ENCODE data around the gene ADGRF1.

The ADGRF1 gene

DNA sequence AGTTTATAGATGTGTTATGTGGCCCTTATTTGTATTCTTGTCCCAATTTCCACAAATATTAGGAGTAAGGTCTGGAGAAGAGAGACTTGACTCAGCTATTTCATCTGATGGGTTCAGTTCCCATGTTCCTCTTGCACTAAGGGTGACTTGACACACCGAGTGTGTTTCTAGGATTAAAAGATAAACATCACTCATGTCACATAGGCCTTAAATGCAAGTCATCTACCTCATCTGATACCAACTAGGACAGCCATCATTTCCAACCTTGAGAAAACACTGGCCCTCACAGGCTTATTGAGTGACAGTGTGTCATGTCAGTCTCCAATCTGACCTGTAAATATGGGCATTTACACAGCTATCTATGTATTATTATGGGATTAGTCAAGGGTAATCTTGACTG lies 67.3 kb downstream of the ADGRF1 start:
- no peak for DNase-seq

GRCh38 chr6:46973029-46973428 lies 69.1 kb downstream of the ADGRF1 start:
- no peak for DNase-seq

- DNase-seq = no peak
These were observed 69.6 kb downstream of the ADGRF1 start for GRCh38 chr6:46972531-46972930.

GRCh38 chr6:46969206-46969605 lies 72.9 kb downstream of the ADGRF1 start:
- no peak for DNase-seq

DNA sequence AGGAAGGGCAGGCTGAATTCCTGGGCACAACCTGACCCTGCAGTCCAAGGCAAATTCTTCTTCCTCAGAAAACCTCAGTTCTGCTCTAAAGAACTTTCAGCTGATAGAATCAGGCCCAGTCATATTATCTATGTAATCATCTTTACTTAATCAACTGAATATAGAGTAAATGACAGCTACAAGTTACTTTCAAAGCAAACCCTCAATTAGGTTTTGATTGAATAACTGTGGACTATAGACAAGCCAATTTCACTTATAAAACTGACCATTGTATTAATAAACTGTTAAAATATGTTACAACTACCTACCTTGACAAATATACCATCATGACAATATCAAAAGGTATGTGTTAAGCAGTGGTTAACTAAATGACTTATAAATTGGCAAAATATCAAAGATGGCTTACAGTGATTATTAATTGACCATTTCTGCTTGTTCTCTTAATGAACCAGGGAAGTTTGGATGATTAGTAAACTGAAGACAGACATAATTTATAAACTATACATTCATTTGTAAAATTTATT lies 74.2 kb downstream of the ADGRF1 start:
- DNase-seq = no peak

- no peak for DNase-seq
These were observed 77.2 kb downstream of the ADGRF1 start for GRCh38 chr6:46964716-46965519.

DNA sequence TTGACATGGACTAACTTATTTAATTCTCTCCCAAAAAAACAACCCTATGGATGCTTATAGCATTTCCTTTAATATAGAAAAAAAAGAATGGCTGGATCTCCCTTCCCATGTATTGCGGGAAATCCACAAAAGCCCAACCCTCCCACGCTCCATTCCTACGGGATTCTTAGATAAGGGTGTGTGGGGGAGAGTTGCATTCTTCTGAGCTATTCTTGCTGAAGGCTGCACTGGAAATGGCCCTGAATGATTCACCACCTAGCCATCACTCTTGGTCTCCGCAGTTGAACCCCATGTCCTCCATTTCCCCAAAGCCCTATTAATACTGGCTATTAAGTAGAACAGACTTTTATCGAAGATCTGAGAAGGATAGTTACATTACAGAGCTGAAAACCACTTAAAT lies 78.5 kb downstream of the ADGRF1 start:
- DNase-seq = no peak

DNA sequence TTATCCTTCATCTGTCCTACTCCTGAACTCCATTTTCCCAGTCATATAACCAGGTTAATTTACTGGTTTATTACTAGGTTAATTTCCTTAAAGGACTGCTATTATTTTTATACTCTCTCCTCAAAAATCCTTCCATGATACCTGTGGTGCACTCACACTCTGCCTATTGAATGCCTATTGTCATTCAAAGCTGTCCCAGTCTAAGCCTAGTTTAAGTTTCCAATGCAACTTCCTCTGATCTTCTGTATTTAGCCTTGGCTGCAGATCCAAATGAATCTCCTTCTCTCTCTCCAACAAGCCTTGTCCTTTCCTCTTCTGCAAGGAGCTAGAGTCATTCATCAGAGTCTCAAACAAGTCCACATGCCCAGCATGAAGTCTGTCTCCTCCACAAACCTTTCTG lies 79.1 kb downstream of the ADGRF1 start:
- no peak for DNase-seq

DNA sequence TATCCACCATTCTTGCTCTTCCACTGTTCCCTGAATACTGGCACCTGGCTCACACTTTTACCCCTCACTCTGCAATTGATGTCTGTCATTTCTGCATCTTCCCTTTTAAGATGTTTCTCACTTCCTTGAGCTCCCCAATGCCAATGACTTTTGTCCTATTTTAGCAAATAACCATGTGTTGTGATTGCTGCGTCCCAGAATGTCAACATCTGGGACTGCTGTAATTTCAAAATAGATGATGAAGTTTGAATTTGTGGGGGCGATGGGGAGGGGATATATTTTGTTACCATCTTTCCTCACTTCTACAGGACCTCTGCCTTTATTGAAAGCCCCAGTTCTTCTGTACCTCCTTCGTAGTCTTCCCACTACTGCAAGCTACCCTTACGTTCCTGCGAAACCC lies 80.4 kb downstream of the ADGRF1 start:
- no peak for DNase-seq

DNA sequence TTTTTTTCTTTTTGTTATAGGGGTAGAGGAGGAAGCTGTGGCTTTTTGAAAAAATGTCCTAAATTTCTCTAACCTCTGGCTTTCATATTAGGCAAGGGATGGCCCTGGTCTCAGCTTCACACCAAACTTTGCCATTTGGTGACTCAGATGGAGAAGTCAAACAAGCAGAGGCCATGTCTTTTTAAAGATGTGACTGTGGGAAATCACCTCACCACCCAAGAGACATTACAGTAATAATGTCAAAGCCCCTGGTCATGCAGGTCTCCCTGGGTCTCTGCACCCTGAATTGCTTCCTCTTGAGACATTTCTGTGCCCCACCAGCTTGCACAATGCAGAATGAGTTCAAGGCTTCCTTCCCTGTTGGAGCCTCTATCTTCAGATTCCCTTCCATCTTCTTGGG lies 80.9 kb downstream of the ADGRF1 start:
- DNase-seq = no peak

DNA sequence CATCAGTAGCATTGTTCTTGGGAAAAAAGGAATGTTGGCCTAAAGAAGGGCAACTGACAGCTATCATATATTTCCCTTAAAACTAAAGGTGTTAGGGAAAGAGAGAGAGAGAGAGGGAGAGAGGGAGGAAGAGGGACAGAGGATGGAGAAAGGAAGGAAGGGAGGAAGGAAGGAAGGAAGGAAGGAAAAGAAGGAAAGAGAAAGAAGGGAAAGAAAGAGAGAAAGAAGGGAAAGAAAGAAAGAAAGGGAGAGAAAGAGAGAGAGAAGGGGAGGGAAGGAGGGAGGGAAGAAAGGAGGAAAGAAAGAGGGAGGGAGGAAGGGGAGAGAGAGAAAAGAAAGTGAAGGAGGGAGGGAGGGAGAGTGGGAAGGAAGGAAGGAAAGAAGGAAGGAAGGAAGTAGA lies 82.7 kb downstream of the ADGRF1 start:
- DNase-seq = no peak

GRCh38 chr6:46956409-46956808 lies 85.7 kb downstream of the ADGRF1 start:
- no peak for DNase-seq

- DNase-seq = no peak
These were observed 87.2 kb downstream of the ADGRF1 start for GRCh38 chr6:46954837-46955451.

GRCh38 chr6:46953921-46954320 lies 88.2 kb downstream of the ADGRF1 start:
- no peak for DNase-seq

DNA sequence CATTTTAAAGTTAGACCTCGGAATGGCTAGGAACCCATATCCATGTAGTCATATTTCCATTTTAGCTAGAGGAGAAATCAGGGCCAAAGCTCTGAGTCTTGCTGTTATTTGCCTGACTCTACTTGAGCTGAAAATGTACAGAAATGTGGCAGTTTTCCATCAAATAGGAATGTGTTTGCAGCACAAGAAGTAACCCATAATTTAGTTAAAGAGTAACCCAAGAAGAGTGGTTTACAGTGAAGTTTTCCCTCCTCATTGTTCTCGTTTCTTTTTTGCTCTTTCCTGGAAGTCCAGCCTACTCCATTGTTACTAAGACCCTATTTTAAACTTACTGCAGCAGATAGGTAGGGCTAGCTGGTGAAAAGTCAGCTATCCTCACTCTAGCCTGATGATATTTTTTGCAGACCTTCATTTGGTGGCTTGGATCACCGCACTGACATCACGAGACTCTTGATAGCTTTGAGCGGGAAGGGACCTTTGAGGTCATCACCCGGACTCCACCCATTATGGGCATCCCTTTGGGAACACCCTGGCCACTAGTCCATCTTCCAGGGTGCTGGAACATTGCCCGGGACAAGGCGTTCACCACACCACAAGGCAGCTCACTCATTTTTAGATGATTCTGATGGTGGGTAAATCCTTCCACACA lies 92.4 kb downstream of the ADGRF1 start:
- no peak for DNase-seq

DNA sequence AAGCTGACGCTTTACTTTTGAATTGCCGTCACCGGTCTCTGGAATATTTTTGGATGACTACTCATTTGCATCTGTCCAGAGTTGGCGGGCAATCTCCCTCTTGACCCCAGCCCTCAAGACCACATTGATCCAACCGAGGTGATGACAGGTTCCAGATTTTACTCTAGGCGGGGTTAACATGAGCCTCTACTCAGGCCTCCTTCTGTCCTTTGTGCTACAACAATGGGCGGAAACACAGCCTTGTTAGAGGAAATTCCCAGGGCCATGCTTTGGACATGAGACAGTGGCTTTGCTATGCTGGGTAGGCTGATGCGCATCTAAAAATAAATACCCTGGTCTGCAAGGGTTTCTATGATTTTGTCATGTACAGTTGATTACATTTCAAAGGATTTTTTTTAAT lies 93.4 kb downstream of the ADGRF1 start:
- DNase-seq = no peak

All from C1 segment of cervical spinal cord (tissue), 14 donors.